PFSK-1 (cell line): ENCODE measurements around the gene TMX4. TPM values are rescaled to one million over a fixed set of nuclear protein-coding genes. Genes with fewer than 3 reads are reported as not detected.
A peak's percentile ranks its signal among the peaks of the same experiment; 100 is the strongest.

ENCODE experiments used
- FOXP2 ChIP-seq: optimal IDR thresholded peaks from 2 replicates; pipeline ENCODE3; 2011; ENCODE audit warnings: borderline replicate concordance, control low read depth, inconsistent platforms; ENCODE audit not compliant: insufficient read depth; ENCODE audit errors: extremely low read length, extremely low read depth
- POLR2AphosphoS5 ChIP-seq: IDR thresholded peaks from 2 replicates; pipeline ENCODE4 v1.6.1; 2012; ENCODE audit warnings: low read depth, mild to moderate bottlenecking, control low read depth, low read length, moderate library complexity
- REST ChIP-seq, 2 experiments: IDR thresholded peaks; 2 replicates each; pipeline versions ENCODE4 v1.6.1 to v1.8.0; 2011 to 2012; ENCODE audit warnings: low read depth in 2 of 2, low read length in 2 of 2, control low read depth in 1 of 2, inconsistent platforms in 1 of 2, mild to moderate bottlenecking in 1 of 2, moderate library complexity in 1 of 2; ENCODE audit not compliant: insufficient read depth in 1 of 2
- SIN3A ChIP-seq: IDR thresholded peaks from 2 replicates; pipeline ENCODE4 v1.6.1; 2012; ENCODE audit warnings: mild to moderate bottlenecking, low read length, moderate library complexity, borderline replicate concordance; ENCODE audit not compliant: insufficient read depth
- TAF1 ChIP-seq: IDR thresholded peaks from 2 replicates; pipeline ENCODE4 v1.6.1; 2012; ENCODE audit warnings: low read length, control low read depth, borderline replicate concordance; ENCODE audit not compliant: insufficient read depth
- polyA plus RNA-seq: library from polyadenylated mRNA; unstranded; fragments of >200 nt; gene quantifications from one replicate; pipeline ENCODE4 v1.2.1, GENCODE V29; 2012; ENCODE audit warnings: low read depth, missing spikeins; ENCODE audit not compliant: insufficient read length

Gene TMX4, protein sequence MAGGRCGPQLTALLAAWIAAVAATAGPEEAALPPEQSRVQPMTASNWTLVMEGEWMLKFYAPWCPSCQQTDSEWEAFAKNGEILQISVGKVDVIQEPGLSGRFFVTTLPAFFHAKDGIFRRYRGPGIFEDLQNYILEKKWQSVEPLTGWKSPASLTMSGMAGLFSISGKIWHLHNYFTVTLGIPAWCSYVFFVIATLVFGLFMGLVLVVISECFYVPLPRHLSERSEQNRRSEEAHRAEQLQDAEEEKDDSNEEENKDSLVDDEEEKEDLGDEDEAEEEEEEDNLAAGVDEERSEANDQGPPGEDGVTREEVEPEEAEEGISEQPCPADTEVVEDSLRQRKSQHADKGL
- 6.3 TPM for polyA plus RNA-seq

DNA sequence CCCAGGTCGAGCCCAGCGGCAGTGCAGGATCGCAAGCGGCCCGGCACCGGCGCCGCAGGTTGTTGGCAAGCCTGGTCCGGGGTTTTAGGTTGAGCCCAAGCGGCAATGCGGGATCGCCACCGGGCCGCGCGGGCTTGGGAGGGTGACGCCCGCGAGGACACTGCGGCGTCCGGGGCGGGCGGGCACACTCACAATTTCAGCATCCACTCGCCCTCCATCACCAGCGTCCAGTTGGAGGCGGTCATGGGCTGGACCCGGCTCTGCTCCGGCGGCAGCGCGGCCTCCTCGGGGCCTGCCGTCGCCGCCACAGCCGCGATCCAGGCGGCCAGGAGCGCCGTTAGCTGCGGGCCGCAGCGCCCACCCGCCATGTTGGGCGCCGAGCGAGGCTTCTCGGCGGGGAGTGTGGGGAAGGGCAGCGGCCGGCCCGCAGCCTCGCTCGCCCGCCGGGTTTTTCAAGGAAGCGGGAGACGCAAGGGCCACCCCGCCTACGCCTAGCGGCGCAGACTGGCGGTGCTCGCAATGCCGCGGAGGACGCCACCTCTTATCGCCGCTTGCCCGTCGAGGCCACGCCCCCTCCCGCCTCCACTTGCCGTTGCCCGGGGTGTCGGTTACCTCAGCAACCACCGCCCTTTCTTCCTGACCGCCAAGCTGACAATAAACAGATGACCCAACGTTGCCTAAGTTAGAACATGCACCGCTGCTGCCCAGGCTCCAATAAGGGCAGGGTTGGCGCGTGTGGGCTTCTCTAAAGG, at the start of gene TMX4:
Gene TMX4, minus strand, starts transcription at position 516 of the 752 bp plus-strand sequence. Its CDS starts 148 bp downstream, at position 368.
- TF ChIP-seq FOXP2 (peak; percentile 91), REST (IDR thresholded peaks at IDR 0.05; ENCODE audit: insufficient read depth in 1 of 2, low read depth in 2 of 2, low read length in 2 of 2) (no peak), POLR2AphosphoS5 (peak; percentile 62)

DNA sequence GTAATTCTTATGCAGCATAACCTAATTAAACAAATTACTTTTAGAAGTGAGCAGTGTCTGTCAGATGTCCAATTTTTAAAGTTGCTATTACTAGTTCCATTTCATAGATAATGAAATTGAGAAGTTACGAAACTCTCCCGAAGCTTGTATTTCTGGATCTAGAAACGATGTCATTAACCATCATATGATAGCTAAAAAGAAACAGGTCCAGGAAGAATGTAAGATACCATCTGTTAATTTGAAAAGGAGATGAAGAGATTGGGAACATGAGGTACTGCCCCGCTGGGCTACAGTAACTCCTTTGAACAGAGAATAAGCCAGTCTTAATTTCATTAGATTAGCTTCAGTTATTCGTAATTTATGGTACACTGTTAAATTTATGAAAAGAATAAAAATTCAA, 47.5 kb upstream of the TMX4 start:
- no peak for TF ChIP-seq SIN3A
- no peak for TF ChIP-seq POLR2AphosphoS5

DNA sequence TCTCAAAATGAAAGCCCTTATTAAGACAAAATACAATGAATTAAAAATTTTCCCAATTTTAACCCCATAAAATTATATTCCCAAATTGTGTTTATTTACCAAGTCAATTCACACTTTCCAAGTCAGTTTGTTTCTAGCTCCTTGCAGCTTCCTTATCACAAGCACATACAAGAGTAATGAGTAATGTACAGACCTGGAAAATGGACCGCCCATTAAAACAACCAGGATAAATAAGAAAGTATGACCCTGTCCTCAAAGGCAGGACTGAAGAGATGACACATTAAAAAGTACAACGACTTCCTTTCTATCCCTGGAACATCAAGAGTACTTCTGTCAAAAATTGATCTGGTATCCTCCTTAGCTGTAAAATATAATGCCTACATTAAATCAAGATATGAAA, 47.1 kb upstream of the TMX4 start:
- TF ChIP-seq FOXP2 (no peak), TAF1 (no peak), SIN3A (no peak)

- TF ChIP-seq REST (IDR thresholded peaks at IDR 0.05; ENCODE audit: insufficient read depth in 1 of 2, low read depth in 2 of 2, low read length in 2 of 2), result no peak
- TF ChIP-seq POLR2AphosphoS5, result no peak
- no peak for TF ChIP-seq SIN3A
- no peak for TF ChIP-seq TAF1
- TF ChIP-seq FOXP2, result no peak
Observed at GRCh38 chr20:8065691-8066090, 46.1 kb upstream of the TMX4 start.

DNA sequence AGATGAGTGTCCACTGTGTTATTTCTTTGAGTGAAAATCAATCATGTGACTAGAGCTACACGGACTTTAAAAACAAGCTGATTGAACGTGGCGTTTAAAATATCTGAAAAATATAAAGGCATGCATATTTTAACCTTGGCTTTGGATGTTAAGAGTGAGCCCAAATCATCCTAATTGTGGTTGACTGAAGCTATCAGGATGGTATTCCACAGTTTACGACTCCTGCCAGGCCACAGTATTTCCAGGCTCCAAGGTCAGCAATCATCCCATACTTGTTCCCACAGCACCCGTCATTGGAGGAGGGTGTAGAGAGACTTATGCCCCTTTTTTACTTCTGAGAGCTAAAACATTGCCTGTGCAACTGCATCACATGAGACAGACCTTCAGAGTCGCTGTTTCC, 43.2 kb upstream of the TMX4 start:
- TF ChIP-seq REST (IDR thresholded peaks at IDR 0.05; ENCODE audit: insufficient read depth in 1 of 2, low read depth in 2 of 2, low read length in 2 of 2), result no peak
- TF ChIP-seq TAF1, result no peak
- no peak for TF ChIP-seq SIN3A
- TF ChIP-seq POLR2AphosphoS5, result no peak
- no peak for TF ChIP-seq FOXP2

DNA sequence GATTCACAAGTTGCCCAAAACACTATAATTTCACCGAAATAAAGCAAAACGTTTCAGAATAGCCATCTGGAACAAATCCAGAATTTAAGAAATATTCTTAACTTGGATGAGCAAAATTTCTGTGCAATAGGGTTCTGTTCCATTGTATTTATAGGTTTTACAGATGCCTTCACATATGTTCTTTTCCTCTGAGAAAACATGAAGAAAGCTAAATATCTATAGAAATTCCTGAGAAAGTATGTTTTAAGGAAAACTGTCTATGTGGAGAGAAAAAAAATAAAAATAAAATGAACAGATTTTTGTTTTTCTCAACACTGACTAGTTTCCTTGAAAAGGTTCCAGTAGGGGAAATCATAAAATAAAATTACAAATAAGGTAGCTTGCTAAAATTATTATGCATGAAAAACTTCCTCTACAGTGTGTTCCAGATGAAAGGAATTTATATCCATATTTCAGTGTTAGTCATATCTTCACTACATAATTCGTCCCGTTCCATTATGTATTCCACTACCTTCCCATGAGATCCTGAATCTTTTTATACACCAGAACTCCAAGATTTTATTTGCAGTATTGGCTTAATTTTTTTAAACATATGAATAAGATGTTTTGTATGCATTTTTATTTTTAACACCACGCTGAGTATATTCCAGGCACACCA, 42.4 kb upstream of the TMX4 start:
- no peak for TF ChIP-seq SIN3A
- no peak for TF ChIP-seq POLR2AphosphoS5
- TF ChIP-seq REST (IDR thresholded peaks at IDR 0.05; ENCODE audit: insufficient read depth in 1 of 2, low read depth in 2 of 2, low read length in 2 of 2), result no peak
- TF ChIP-seq FOXP2, result no peak
- TF ChIP-seq TAF1, result no peak
